Measurements from ENCODE around the gene RAPGEF6. TPM values are rescaled to one million over a fixed set of nuclear protein-coding genes. Genes with fewer than 3 reads are reported as not detected.

RAPGEF6 gene
- total RNA-seq, 1 experiment from 2014 or later = 17.4 TPM

DNA sequence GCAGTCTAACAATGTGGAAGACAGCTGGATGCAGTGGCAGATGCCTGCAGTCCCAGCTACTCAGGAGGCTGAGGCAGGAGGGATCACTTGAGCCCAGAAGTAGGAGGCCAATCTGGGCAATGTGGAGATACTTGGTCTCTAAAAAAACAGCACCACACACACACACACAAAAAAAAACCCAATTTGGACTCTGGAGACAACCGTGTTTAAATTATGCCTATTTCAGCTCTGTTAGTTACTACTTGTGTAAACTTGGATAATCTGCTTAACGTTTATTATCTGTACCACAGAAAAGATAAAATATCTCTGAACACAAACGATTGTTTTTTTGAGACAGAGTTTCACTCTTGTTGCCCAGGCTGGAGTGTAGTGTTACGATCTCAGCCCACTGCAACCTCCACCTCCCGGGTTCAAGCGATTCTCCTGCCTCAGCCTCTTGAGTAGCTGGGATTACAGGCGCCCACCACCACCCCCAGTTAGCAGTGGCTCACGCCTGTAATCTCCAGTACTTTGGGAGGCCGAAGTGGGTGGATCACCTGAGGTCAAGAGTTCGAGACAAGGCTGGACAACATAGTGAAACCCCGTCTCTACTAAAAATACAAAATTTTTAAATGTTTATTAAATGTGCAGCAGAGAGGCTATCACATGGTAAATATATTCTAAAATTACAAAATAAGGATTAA, 17.7 kb downstream of the RAPGEF6 start:
- Mint-ChIP-seq H3K9me3 (ENCODE audit: unreplicated experiment) (no peaks in the 10 kb centered on the region), H3K36me3 (ENCODE audit: insufficient read depth, unreplicated experiment) (no peaks in the 10 kb centered on the region), H3K27ac (ENCODE audit: unreplicated experiment) (peak overlapping the region; percentile 25), H3K27me3 (ENCODE audit: insufficient read depth, unreplicated experiment) (no peaks in the 10 kb centered on the region), H3K4me3 (ENCODE audit: unreplicated experiment) (no peak overlapping the region), H3K4me1 (ENCODE audit: low read depth, unreplicated experiment) (peaks cover 9% of the 10 kb centered on the region)
- no peaks in the 10 kb centered on the region for H3K9me3 ChIP-seq
- H3K36me3 ChIP-seq (ENCODE audit: control insufficient read depth, insufficient read depth, low read length) = no peaks in the 10 kb centered on the region
- DNase-seq = no peak
- H3K4me1 ChIP-seq = peaks cover 9% of the 10 kb centered on the region; the same call in 1 of the 2 replicates
- ChIA-PET POLR2A (no interaction called here), CTCF (no interaction called here)
- H3K27me3 ChIP-seq (replicated peaks; ENCODE audit: control insufficient read depth, insufficient read depth, low read length) = no peaks in the 10 kb centered on the region
- H3K4me3 ChIP-seq (ENCODE audit: low read depth, low read length) = no peak overlapping the region
- TF ChIP-seq, protein P1, sequence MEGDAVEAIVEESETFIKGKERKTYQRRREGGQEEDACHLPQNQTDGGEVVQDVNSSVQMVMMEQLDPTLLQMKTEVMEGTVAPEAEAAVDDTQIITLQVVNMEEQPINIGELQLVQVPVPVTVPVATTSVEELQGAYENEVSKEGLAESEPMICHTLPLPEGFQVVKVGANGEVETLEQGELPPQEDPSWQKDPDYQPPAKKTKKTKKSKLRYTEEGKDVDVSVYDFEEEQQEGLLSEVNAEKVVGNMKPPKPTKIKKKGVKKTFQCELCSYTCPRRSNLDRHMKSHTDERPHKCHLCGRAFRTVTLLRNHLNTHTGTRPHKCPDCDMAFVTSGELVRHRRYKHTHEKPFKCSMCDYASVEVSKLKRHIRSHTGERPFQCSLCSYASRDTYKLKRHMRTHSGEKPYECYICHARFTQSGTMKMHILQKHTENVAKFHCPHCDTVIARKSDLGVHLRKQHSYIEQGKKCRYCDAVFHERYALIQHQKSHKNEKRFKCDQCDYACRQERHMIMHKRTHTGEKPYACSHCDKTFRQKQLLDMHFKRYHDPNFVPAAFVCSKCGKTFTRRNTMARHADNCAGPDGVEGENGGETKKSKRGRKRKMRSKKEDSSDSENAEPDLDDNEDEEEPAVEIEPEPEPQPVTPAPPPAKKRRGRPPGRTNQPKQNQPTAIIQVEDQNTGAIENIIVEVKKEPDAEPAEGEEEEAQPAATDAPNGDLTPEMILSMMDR (IDR thresholded peaks at IDR 0.05; ENCODE audit: insufficient read depth in 1 of 2, low read depth in 1 of 2, low read length in 1 of 2, severe bottlenecking in 1 of 2, unreplicated experiment in 1 of 2) = no peak
- no TSS peak for BruUV-seq (replicated peaks)
- intact Hi-C loops (cut with micrococcal nuclease; ENCODE audit: unreplicated experiment) = no loop called here

DNA sequence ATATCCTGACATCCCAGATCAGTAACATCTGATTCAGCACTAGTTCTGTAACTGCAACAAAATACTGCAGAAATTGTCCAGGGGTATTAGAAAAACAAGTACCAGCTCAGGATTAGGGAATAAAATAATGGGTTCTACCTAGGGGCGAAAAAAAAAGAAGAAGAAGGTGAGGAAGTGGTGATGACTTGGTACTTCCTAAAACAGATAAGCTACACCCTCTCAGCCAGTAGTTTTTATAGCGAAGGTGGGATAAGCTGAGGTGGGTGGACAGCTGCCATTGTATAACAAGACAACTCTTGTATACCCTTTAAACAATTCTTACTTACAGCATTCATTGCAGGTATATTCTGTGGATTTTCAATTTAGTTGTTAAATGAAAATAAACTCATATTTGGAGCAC, 19.1 kb downstream of the RAPGEF6 start:
- Mint-ChIP-seq H3K36me3 (ENCODE audit: insufficient read depth, unreplicated experiment) (no peaks in the 10 kb centered on the region), H3K27me3 (ENCODE audit: insufficient read depth, unreplicated experiment) (no peaks in the 10 kb centered on the region)

DNA sequence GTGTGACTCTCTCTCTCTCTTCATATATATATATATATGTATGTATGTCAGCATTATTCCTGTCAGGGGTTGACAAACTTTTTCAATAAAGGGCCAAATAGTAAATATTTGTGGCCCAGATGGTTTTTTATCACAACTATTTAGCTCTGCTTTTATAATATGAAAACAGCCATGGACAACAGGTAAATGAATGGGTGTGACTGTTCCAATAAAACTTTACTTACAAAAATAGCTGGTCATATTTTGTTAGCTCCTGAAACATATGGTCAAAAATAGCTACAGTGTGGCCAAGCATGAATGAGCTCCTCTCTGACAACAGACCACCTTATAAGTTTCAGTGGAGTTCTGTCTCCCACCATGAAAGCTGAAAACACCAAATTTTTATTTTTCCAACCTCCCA, 21.6 kb downstream of the RAPGEF6 start:
- Histone ChIP-seq H3K27me3 (replicated peaks; ENCODE audit: control insufficient read depth, insufficient read depth, low read length) (no peaks in the 10 kb centered on the region), H3K36me3 (ENCODE audit: control insufficient read depth, insufficient read depth, low read length) (no peaks in the 10 kb centered on the region), H3K4me3 (ENCODE audit: low read depth, low read length) (no peak overlapping the region), H3K4me1 (peaks cover 34% of the 10 kb centered on the region), H3K9me3 (no peaks in the 10 kb centered on the region)
- no peak overlapping the region for H3K27ac Mint-ChIP-seq (ENCODE audit: unreplicated experiment)
- H3K4me1 Mint-ChIP-seq (ENCODE audit: low read depth, unreplicated experiment) = peaks cover 26% of the 10 kb centered on the region
- intact Hi-C loops (cut with micrococcal nuclease; ENCODE audit: unreplicated experiment) = no loop called here
- H3K27me3 Mint-ChIP-seq (ENCODE audit: insufficient read depth, unreplicated experiment) = no peaks in the 10 kb centered on the region
- POLR2A ChIA-PET = no interaction called here
- H3K36me3 Mint-ChIP-seq (ENCODE audit: insufficient read depth, unreplicated experiment) = no peaks in the 10 kb centered on the region
- H3K4me3 Mint-ChIP-seq (ENCODE audit: unreplicated experiment) = no peak overlapping the region
- TF ChIP-seq, protein P1 (IDR thresholded peaks at IDR 0.05; ENCODE audit: insufficient read depth in 1 of 2, low read depth in 1 of 2, low read length in 1 of 2, severe bottlenecking in 1 of 2, unreplicated experiment in 1 of 2) = no peak
- CTCF ChIA-PET = no interaction called here
- H3K9me3 Mint-ChIP-seq (ENCODE audit: unreplicated experiment) = no peaks in the 10 kb centered on the region
- DNase-seq = no peak
- no TSS peak for BruUV-seq (replicated peaks)

More for the DNA sequence above, 19.1 kb downstream of the RAPGEF6 start:
- Mint-ChIP-seq H3K27ac (ENCODE audit: unreplicated experiment) (no peak overlapping the region), H3K4me1 (ENCODE audit: low read depth, unreplicated experiment) (peaks cover 9% of the 10 kb centered on the region), H3K4me3 (ENCODE audit: unreplicated experiment) (no peak overlapping the region), H3K9me3 (ENCODE audit: unreplicated experiment) (no peaks in the 10 kb centered on the region)
- ChIA-PET CTCF (no interaction called here), POLR2A (no interaction called here)
- intact Hi-C loops (cut with micrococcal nuclease; ENCODE audit: unreplicated experiment) = no loop called here
- no peaks in the 10 kb centered on the region for H3K9me3 ChIP-seq
- TF ChIP-seq, protein P1 (IDR thresholded peaks at IDR 0.05; ENCODE audit: insufficient read depth in 1 of 2, low read depth in 1 of 2, low read length in 1 of 2, severe bottlenecking in 1 of 2, unreplicated experiment in 1 of 2) = no peak
- DNase-seq = no peak
- no peak overlapping the region for H3K4me3 ChIP-seq (ENCODE audit: low read depth, low read length)
- H3K36me3 ChIP-seq (ENCODE audit: control insufficient read depth, insufficient read depth, low read length) = no peaks in the 10 kb centered on the region
- peaks cover 16% of the 10 kb centered on the region for H3K4me1 ChIP-seq
- BruUV-seq (replicated peaks) = no TSS peak
- no peaks in the 10 kb centered on the region for H3K27me3 ChIP-seq (replicated peaks; ENCODE audit: control insufficient read depth, insufficient read depth, low read length)
